HepG2 (cell line): ENCODE measurements around the gene TCF19. TPM values are rescaled to one million over a fixed set of nuclear protein-coding genes. Genes with fewer than 3 reads are reported as not detected.
"Not testable (repeated sequence)": the region's sequence is repeated elsewhere in the genome, so short reads cannot be mapped to it uniquely, and the experiment has no call there.

Source experiments
- CEBPG ChIP-seq: IDR thresholded peaks from 2 replicates; pipeline ENCODE4 v1.6.1; 2016
- EHMT2 ChIP-seq: fragments of 200-600 bp; sonication (generic); IDR thresholded peaks from 2 replicates; pipeline ENCODE4 v1.7.0; 2017; ENCODE audit warnings: antibody characterized with exemption, low read depth, low read length, borderline replicate concordance
- KDM1A ChIP-seq: IDR thresholded peaks from 2 replicates; pipeline ENCODE4 v1.6.1; 2016; ENCODE audit warnings: missing compliant biosample characterization
- MED1 ChIP-seq: sonication (generic); formaldehyde crosslinking; IDR thresholded peaks from 2 replicates; pipeline ENCODE4 v1.4.0; 2020; ENCODE audit warnings: missing genetic modification reagents
- MIER2 ChIP-seq: IDR thresholded peaks from 2 replicates; pipeline ENCODE4 v1.6.1; 2016; ENCODE audit warnings: missing biosample characterization, missing genetic modification reagents
- MXI1 ChIP-seq: IDR thresholded peaks from 3 replicates; pipeline ENCODE4 v1.6.1; 2012; ENCODE audit warnings: low read depth, low read length, inconsistent platforms, borderline replicate concordance
- NONO ChIP-seq, 2 experiments: fragments of 450-650 bp in 1 of 2; sonication (generic) in 1 of 2; formaldehyde crosslinking in 1 of 2; IDR thresholded peaks in 1 of 2; conservative IDR thresholded peaks in 1 of 2; 2 replicates each; pipeline versions ENCODE4 v1.6.1 to v1.8.0; 2017 to 2022; ENCODE audit warnings: mild to moderate bottlenecking in 1 of 2, missing genetic modification reagents in 1 of 2, moderate library complexity in 1 of 2
- SMC3 ChIP-seq: IDR thresholded peaks from 2 replicates; pipeline ENCODE4 v1.6.1; 2011; ENCODE audit warnings: low read length, improper control_type of control experiment
- THAP11 ChIP-seq: IDR thresholded peaks from 2 replicates; pipeline ENCODE4 v1.6.1; 2016; ENCODE audit warnings: missing biosample characterization, missing genetic modification reagents
- ZFY ChIP-seq: sonication (generic); formaldehyde crosslinking; IDR thresholded peaks from 2 replicates; pipeline ENCODE4 v1.4.0; 2020; ENCODE audit warnings: missing genetic modification reagents
- ZMYM2 ChIP-seq: sonication (generic); formaldehyde crosslinking; IDR thresholded peaks from 2 replicates; pipeline ENCODE4 v1.8.0; 2022; ENCODE audit warnings: mild to moderate bottlenecking, missing genetic modification reagents
- ZMYM4 ChIP-seq: sonication (generic); formaldehyde crosslinking; IDR thresholded peaks from 2 replicates; pipeline ENCODE4 v1.8.1; 2023; ENCODE audit warnings: mild to moderate bottlenecking, missing genetic modification reagents
- ZNF136 ChIP-seq: sonication (generic); formaldehyde crosslinking; IDR thresholded peaks from 2 replicates; pipeline ENCODE4 v1.8.1; 2022; ENCODE audit warnings: low read depth, mild to moderate bottlenecking, moderate library complexity, missing genetic modification reagents
- ZSCAN25 ChIP-seq: sonication (generic); formaldehyde crosslinking; IDR thresholded peaks from 2 replicates; pipeline ENCODE4 v1.8.0; 2022; ENCODE audit warnings: mild to moderate bottlenecking, missing genetic modification reagents
- polyA plus RNA-seq, 8 experiments: library from polyadenylated mRNA; depleted of rRNA in 3 of 8; stranded (reverse) in 7 of 8; unstranded in 1 of 8; fragments of >200 nt; fragmentation: Illumina TruSeq in 4 of 8; extraction: Trizol in 4 of 8; gene quantifications; 2 replicates each; pipeline versions ENCODE4 v1.2.1 to v1.2.3, GENCODE V29; 2011 to 2016; ENCODE audit warnings: low read depth in 4 of 8, missing spikeins in 1 of 8, mixed read lengths in 1 of 8; ENCODE audit not compliant: insufficient read depth in 1 of 8
- total RNA-seq, 5 experiments: library from RNA; depleted of rRNA; stranded (reverse); fragments of >200 nt; fragmentation: Illumina TruSeq; extraction: Trizol; gene quantifications; 2 replicates each; pipeline ENCODE4 v1.2.3, GENCODE V29; 2016; ENCODE audit warnings: low read depth in 1 of 5
- TF ChIP-seq, protein P1 (sequence below): sonication (generic); formaldehyde crosslinking; IDR thresholded peaks from 2 replicates; pipeline ENCODE4 v1.5.1; 2020; ENCODE audit warnings: mild to moderate bottlenecking, moderate library complexity, missing genetic modification reagents
- TF ChIP-seq, protein P2 (sequence below): IDR thresholded peaks from 2 replicates; pipeline ENCODE4 v1.4.0; 2020; ENCODE audit warnings: mild to moderate bottlenecking, missing genetic modification reagents
- TF ChIP-seq, protein P3 (sequence below): IDR thresholded peaks from 2 replicates; pipeline ENCODE4 v1.6.1; 2018; ENCODE audit warnings: missing genetic modification reagents
- TF ChIP-seq, protein P4 (sequence below): sonication (generic); formaldehyde crosslinking; IDR thresholded peaks from 2 replicates; pipeline ENCODE4 v1.4.0; 2020; ENCODE audit warnings: missing genetic modification reagents
- TF ChIP-seq, protein P5 (sequence below): sonication (generic); formaldehyde crosslinking; IDR thresholded peaks from 2 replicates; pipeline ENCODE4 v1.4.0; 2020; ENCODE audit warnings: missing genetic modification reagents, mild to moderate bottlenecking, borderline replicate concordance

Gene TCF19
- total and polyA plus RNA-seq, 2 of the 13 experiments (the other 11 are each of a cell fraction or from before 2014, with no cell fraction given) = 4.9 to 22.2 TPM

DNA sequence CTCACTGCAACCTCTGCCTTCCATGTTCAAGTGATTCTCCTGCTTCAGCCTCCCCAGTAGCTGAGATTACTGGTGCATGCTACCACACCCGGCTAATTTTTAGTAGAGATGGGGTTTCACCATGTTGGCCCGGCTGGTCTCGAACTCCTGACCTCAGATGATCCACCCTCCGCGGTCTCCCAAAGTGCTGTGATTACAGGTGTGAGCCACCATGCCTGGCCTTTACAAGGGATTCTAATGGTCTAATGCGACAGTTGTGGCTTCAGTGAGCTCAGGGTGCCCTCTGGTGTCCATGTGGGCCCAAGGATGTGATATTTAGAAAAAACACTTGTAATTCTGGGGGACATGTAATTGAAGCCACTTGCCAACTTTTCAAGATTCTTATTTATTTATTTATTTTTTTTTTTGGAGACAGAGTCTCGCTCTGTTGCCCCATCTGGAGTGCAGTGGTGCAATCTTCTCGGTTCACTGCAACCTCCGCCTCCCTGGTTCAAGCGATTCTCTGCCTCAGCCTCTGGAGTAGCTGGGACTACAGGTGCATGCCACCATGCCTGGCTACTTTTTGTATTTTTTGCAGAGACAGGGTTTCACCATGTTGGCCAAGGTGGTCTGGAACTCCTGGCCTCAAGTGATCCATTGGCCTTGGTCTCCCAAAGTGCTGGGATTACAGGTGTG, 34.2 kb downstream of the TCF19 start (continued):
- TF ChIP-seq, protein P1, sequence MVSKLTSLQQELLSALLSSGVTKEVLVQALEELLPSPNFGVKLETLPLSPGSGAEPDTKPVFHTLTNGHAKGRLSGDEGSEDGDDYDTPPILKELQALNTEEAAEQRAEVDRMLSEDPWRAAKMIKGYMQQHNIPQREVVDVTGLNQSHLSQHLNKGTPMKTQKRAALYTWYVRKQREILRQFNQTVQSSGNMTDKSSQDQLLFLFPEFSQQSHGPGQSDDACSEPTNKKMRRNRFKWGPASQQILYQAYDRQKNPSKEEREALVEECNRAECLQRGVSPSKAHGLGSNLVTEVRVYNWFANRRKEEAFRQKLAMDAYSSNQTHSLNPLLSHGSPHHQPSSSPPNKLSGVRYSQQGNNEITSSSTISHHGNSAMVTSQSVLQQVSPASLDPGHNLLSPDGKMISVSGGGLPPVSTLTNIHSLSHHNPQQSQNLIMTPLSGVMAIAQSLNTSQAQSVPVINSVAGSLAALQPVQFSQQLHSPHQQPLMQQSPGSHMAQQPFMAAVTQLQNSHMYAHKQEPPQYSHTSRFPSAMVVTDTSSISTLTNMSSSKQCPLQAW (CRISPR knock-in tag) = peak; percentile 78; the same call in 1 of the 2 replicates
- TF ChIP-seq NONO (IDR thresholded peaks at IDR 0.05) = not testable (repeated sequence)
- TF ChIP-seq NONO (CRISPR knock-in tag; conservative IDR thresholded peaks at IDR 0.05) (0 out of 2 replicates have a peak, but pooled peaks have one; percentile 28), MIER2 (CRISPR knock-in tag) (peak; percentile 43; the same call in 1 of the 2 replicates), KDM1A (CRISPR knock-in tag) (peak; percentile 92), ZNF136 (CRISPR knock-in tag) (peak; percentile 78; the same call in 1 of the 2 replicates), CEBPG (CRISPR knock-in tag) (peak; percentile 48), ZFY (CRISPR knock-in tag) (peak; percentile 32; the same call in 1 of the 2 replicates), ZSCAN25 (CRISPR knock-in tag) (0 out of 2 replicates have a peak, but pooled peaks have one; percentile 33), MXI1 (0 out of 3 replicates have a peak, but pooled peaks have one; percentile 20), ZMYM2 (CRISPR knock-in tag) (peak; percentile 99), SMC3 (peak; percentile 98), ZMYM4 (CRISPR knock-in tag) (peak; percentile 68; the same call in 1 of the 2 replicates), MED1 (CRISPR knock-in tag) (peak; percentile 20; the same call in 1 of the 2 replicates), EHMT2 (peak; percentile 46; the same call in 1 of the 2 replicates), THAP11 (peak; percentile 39; the same call in 1 of the 2 replicates)
- TF ChIP-seq, protein P2, sequence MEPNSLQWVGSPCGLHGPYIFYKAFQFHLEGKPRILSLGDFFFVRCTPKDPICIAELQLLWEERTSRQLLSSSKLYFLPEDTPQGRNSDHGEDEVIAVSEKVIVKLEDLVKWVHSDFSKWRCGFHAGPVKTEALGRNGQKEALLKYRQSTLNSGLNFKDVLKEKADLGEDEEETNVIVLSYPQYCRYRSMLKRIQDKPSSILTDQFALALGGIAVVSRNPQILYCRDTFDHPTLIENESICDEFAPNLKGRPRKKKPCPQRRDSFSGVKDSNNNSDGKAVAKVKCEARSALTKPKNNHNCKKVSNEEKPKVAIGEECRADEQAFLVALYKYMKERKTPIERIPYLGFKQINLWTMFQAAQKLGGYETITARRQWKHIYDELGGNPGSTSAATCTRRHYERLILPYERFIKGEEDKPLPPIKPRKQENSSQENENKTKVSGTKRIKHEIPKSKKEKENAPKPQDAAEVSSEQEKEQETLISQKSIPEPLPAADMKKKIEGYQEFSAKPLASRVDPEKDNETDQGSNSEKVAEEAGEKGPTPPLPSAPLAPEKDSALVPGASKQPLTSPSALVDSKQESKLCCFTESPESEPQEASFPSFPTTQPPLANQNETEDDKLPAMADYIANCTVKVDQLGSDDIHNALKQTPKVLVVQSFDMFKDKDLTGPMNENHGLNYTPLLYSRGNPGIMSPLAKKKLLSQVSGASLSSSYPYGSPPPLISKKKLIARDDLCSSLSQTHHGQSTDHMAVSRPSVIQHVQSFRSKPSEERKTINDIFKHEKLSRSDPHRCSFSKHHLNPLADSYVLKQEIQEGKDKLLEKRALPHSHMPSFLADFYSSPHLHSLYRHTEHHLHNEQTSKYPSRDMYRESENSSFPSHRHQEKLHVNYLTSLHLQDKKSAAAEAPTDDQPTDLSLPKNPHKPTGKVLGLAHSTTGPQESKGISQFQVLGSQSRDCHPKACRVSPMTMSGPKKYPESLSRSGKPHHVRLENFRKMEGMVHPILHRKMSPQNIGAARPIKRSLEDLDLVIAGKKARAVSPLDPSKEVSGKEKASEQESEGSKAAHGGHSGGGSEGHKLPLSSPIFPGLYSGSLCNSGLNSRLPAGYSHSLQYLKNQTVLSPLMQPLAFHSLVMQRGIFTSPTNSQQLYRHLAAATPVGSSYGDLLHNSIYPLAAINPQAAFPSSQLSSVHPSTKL = peak; percentile 52; the same call in 1 of the 2 replicates
- TF ChIP-seq, protein P3, sequence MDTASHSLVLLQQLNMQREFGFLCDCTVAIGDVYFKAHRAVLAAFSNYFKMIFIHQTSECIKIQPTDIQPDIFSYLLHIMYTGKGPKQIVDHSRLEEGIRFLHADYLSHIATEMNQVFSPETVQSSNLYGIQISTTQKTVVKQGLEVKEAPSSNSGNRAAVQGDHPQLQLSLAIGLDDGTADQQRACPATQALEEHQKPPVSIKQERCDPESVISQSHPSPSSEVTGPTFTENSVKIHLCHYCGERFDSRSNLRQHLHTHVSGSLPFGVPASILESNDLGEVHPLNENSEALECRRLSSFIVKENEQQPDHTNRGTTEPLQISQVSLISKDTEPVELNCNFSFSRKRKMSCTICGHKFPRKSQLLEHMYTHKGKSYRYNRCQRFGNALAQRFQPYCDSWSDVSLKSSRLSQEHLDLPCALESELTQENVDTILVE = peak; percentile 84
- TF ChIP-seq, protein P4, sequence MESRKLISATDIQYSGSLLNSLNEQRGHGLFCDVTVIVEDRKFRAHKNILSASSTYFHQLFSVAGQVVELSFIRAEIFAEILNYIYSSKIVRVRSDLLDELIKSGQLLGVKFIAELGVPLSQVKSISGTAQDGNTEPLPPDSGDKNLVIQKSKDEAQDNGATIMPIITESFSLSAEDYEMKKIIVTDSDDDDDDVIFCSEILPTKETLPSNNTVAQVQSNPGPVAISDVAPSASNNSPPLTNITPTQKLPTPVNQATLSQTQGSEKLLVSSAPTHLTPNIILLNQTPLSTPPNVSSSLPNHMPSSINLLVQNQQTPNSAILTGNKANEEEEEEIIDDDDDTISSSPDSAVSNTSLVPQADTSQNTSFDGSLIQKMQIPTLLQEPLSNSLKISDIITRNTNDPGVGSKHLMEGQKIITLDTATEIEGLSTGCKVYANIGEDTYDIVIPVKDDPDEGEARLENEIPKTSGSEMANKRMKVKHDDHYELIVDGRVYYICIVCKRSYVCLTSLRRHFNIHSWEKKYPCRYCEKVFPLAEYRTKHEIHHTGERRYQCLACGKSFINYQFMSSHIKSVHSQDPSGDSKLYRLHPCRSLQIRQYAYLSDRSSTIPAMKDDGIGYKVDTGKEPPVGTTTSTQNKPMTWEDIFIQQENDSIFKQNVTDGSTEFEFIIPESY = peak; percentile 20; the same call in 1 of the 2 replicates
- TF ChIP-seq, protein P5, sequence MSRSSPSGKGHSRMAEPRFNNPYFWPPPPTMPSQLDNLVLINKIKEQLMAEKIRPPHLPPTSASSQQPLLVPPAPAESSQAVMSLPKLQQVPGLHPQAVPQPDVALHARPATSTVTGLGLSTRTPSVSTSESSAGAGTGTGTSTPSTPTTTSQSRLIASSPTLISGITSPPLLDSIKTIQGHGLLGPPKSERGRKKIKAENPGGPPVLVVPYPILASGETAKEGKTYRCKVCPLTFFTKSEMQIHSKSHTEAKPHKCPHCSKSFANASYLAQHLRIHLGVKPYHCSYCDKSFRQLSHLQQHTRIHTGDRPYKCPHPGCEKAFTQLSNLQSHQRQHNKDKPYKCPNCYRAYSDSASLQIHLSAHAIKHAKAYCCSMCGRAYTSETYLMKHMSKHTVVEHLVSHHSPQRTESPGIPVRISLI (CRISPR knock-in tag) = peak; percentile 79
